ENCODE measurements around the gene CLN6.

Gene CLN6

GRCh38 chr15:68210409-68210756, 19.1 kb downstream of the CLN6 start:
- Histone ChIP-seq H3K4me1 (peaks cover 1% of the 10 kb centered on the region), H3K9me3 (ENCODE audit: control insufficient read depth, low read length) (no peaks in the 10 kb centered on the region)

GRCh38 chr15:68209735-68210408, 19.7 kb downstream of the CLN6 start:
- no peak overlapping the region for H3K4me2 ChIP-seq (ENCODE audit: low read length)
- no peak overlapping the region for H2AFZ ChIP-seq
- peaks cover 2% of the 10 kb centered on the region for H3K4me1 ChIP-seq
- no peaks in the 10 kb centered on the region for H3K9me3 ChIP-seq (ENCODE audit: control insufficient read depth, low read length)
- H3K36me3 ChIP-seq (ENCODE audit: control insufficient read depth, insufficient read depth, low read length) = no peaks in the 10 kb centered on the region
- H3K27ac ChIP-seq = no peak overlapping the region
- H3K9ac ChIP-seq = no peak overlapping the region
- no peaks in the 10 kb centered on the region for H3K79me2 ChIP-seq
- no peak overlapping the region for H3K4me3 ChIP-seq (ENCODE audit: low read depth, low read length)
- H3K27me3 ChIP-seq (ENCODE audit: control insufficient read depth, insufficient read depth, low read length) = no peaks in the 10 kb centered on the region
- no peak for TF ChIP-seq CTCF (IDR thresholded peaks at IDR 0.05)

More at GRCh38 chr15:68210409-68210756, 19.1 kb downstream of the CLN6 start:
- Histone ChIP-seq H3K9ac (no peak overlapping the region), H3K27me3 (ENCODE audit: control insufficient read depth, insufficient read depth, low read length) (no peaks in the 10 kb centered on the region), H2AFZ (no peak overlapping the region), H3K27ac (no peak overlapping the region), H3K79me2 (no peaks in the 10 kb centered on the region), H3K4me3 (ENCODE audit: low read depth, low read length) (no peak overlapping the region), H3K36me3 (ENCODE audit: control insufficient read depth, insufficient read depth, low read length) (no peaks in the 10 kb centered on the region), H3K4me2 (ENCODE audit: low read length) (no peak overlapping the region)
- no peak for TF ChIP-seq CTCF (IDR thresholded peaks at IDR 0.05)

- no peaks in the 10 kb centered on the region for H3K79me2 ChIP-seq
- no peaks in the 10 kb centered on the region for H3K9me3 ChIP-seq (ENCODE audit: control insufficient read depth, low read length)
- no peaks in the 10 kb centered on the region for H3K36me3 ChIP-seq (ENCODE audit: control insufficient read depth, insufficient read depth, low read length)
- H3K4me1 ChIP-seq = peaks cover 2% of the 10 kb centered on the region
- no peaks in the 10 kb centered on the region for H3K27me3 ChIP-seq (ENCODE audit: control insufficient read depth, insufficient read depth, low read length)
- no peak overlapping the region for H3K27ac ChIP-seq
- H3K9ac ChIP-seq = no peak overlapping the region
- H3K4me2 ChIP-seq (ENCODE audit: low read length) = no peak overlapping the region
- no peak overlapping the region for H2AFZ ChIP-seq
- H3K4me3 ChIP-seq (ENCODE audit: low read depth, low read length) = no peak overlapping the region
- no peak for TF ChIP-seq CTCF (IDR thresholded peaks at IDR 0.05)
These were observed 20.3 kb downstream of the CLN6 start for GRCh38 chr15:68209272-68209671.

GRCh38 chr15:68208636-68209240, 20.8 kb downstream of the CLN6 start:
- no peaks in the 10 kb centered on the region for H3K79me2 ChIP-seq
- H3K9me3 ChIP-seq (ENCODE audit: control insufficient read depth, low read length) = no peaks in the 10 kb centered on the region
- H3K4me1 ChIP-seq = peaks cover 2% of the 10 kb centered on the region
- H2AFZ ChIP-seq = no peak overlapping the region
- no peaks in the 10 kb centered on the region for H3K36me3 ChIP-seq (ENCODE audit: control insufficient read depth, insufficient read depth, low read length)
- no peak overlapping the region for H3K4me3 ChIP-seq (ENCODE audit: low read depth, low read length)
- no peak overlapping the region for H3K4me2 ChIP-seq (ENCODE audit: low read length)
- H3K27ac ChIP-seq = no peak overlapping the region
- H3K27me3 ChIP-seq (ENCODE audit: control insufficient read depth, insufficient read depth, low read length) = no peaks in the 10 kb centered on the region
- H3K9ac ChIP-seq = no peak overlapping the region
- TF ChIP-seq CTCF (IDR thresholded peaks at IDR 0.05) = no peak

- no peaks in the 10 kb centered on the region for H3K9me3 ChIP-seq (ENCODE audit: control insufficient read depth, low read length)
- no peak for TF ChIP-seq CTCF (IDR thresholded peaks at IDR 0.05)
- H3K27me3 ChIP-seq (ENCODE audit: control insufficient read depth, insufficient read depth, low read length) = no peaks in the 10 kb centered on the region
- no peaks in the 10 kb centered on the region for H3K36me3 ChIP-seq (ENCODE audit: control insufficient read depth, insufficient read depth, low read length)
- peaks cover 2% of the 10 kb centered on the region for H3K4me1 ChIP-seq
- H3K27ac ChIP-seq = no peak overlapping the region
- no peaks in the 10 kb centered on the region for H3K79me2 ChIP-seq
- no peak overlapping the region for H3K4me2 ChIP-seq (ENCODE audit: low read length)
- H2AFZ ChIP-seq = no peak overlapping the region
- no peak overlapping the region for H3K4me3 ChIP-seq (ENCODE audit: low read depth, low read length)
- H3K9ac ChIP-seq = no peak overlapping the region
These were observed 21.4 kb downstream of the CLN6 start for GRCh38 chr15:68208136-68208535.

Measured in parathyroid adenoma (tissue), 2 donors.